ENCODE data around the gene HSD3B7.

Gene HSD3B7

DNA sequence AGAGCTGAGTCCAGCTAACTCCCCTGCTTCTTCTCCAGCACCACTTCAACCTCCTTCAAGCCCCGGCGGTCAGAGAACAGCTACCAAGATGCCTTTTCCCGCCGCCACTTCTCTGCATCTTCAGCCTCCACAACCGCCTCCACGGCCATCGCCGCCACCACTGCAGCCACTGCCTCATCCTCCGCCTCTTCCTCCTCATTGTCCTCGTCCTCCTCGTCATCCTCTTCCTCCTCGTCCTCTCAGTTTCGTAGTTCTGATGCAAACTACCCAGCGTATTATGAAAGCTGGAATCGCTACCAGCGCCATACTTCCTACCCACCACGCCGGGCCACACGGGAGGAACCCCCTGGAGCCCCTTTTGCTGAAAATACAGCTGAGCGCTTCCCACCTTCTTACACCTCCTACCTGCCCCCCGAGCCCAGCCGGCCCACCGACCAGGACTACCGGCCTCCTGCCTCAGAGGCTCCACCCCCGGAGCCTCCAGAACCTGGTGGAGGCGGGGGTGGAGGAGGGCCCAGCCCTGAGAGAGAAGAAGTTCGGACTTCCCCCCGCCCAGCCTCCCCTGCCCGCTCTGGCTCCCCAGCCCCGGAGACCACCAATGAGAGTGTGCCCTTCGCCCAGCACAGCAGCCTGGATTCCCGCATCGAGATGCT, 20.3 kb upstream of the HSD3B7 start:
- no peak for DNase-seq (ENCODE audit: extremely low read depth, low read depth)
- TF ChIP-seq, protein P1, sequence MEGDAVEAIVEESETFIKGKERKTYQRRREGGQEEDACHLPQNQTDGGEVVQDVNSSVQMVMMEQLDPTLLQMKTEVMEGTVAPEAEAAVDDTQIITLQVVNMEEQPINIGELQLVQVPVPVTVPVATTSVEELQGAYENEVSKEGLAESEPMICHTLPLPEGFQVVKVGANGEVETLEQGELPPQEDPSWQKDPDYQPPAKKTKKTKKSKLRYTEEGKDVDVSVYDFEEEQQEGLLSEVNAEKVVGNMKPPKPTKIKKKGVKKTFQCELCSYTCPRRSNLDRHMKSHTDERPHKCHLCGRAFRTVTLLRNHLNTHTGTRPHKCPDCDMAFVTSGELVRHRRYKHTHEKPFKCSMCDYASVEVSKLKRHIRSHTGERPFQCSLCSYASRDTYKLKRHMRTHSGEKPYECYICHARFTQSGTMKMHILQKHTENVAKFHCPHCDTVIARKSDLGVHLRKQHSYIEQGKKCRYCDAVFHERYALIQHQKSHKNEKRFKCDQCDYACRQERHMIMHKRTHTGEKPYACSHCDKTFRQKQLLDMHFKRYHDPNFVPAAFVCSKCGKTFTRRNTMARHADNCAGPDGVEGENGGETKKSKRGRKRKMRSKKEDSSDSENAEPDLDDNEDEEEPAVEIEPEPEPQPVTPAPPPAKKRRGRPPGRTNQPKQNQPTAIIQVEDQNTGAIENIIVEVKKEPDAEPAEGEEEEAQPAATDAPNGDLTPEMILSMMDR (IDR thresholded peaks at IDR 0.05; ENCODE audit: low read depth, low read length, missing control alignments), result no peak
- H3K4me3 ChIP-seq (replicated peaks; ENCODE audit: low read depth, low read length), result no peak overlapping the region

DNA sequence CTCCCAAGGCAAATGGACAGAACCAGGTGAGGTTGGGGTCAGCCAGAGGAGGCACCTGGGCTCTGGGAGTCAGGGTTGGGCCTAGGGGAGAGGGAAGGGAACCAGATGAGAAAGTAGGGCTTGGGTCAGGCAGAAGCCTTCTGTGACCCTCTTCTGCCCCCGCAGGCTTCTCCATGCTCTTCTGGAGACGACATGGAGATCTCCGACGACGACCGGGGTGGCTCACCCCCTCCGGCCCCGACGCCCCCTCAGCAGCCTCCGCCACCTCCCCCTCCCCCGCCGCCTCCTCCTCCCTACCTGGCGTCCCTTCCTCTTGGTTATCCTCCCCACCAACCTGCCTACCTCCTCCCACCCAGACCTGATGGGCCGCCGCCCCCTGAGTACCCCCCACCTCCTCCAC, 19.6 kb upstream of the HSD3B7 start:
- no peak for DNase-seq (ENCODE audit: extremely low read depth, low read depth)
- TF ChIP-seq, protein P1 (IDR thresholded peaks at IDR 0.05; ENCODE audit: low read depth, low read length, missing control alignments), result no peak
- H3K4me3 ChIP-seq (replicated peaks; ENCODE audit: low read depth, low read length), result no peak overlapping the region

DNA sequence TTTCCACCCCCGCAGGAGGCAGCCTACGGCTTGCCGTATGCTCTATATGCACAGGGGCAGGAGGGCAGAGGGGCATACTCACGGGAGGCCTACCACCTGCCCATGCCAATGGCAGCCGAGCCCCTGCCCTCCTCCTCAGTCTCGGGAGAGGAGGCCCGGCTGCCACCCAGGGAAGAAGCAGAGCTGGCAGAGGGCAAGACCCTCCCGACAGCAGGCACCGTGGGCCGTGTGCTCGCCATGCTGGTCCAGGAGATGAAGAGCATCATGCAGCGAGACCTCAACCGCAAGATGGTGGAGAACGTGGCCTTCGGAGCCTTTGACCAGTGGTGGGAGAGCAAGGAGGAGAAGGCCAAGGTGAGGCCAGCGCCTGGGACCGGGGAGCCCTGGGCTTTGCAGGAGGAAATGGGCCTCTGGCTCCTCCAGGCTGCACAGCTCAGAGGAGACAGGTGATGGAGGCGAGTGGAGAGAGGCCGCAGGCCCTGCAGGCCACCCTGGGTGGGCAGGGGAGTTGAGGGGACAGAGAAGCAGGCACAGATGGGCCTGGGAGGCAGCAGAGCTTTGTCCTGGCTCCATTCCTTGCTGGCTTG, 18.9 kb upstream of the HSD3B7 start:
- TF ChIP-seq, protein P1 (IDR thresholded peaks at IDR 0.05; ENCODE audit: low read depth, low read length, missing control alignments), result no peak
- DNase-seq (ENCODE audit: extremely low read depth, low read depth), result no peak
- H3K4me3 ChIP-seq (replicated peaks; ENCODE audit: low read depth, low read length), result no peak overlapping the region

DNA sequence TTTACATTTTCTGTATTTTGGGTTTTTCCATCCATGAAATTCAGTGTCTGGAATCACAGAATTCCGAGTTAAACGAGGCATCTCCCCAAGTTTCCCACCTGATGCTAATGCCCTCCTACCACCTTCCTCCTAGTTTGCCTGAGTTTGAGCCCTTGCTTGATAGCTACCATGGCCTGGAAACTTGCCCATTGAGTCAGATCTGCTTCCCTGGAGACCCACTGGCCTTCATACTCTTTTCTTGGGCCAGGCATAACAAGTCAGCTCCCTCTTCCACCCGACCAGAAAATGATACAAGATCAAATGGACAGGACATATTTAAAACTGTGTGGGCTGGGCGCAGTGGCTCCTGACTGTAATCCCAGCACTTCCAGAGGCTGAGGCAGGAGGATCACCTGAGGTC, 17.2 kb upstream of the HSD3B7 start:
- TF ChIP-seq, protein P1 (IDR thresholded peaks at IDR 0.05; ENCODE audit: low read depth, low read length, missing control alignments), result no peak

DNA sequence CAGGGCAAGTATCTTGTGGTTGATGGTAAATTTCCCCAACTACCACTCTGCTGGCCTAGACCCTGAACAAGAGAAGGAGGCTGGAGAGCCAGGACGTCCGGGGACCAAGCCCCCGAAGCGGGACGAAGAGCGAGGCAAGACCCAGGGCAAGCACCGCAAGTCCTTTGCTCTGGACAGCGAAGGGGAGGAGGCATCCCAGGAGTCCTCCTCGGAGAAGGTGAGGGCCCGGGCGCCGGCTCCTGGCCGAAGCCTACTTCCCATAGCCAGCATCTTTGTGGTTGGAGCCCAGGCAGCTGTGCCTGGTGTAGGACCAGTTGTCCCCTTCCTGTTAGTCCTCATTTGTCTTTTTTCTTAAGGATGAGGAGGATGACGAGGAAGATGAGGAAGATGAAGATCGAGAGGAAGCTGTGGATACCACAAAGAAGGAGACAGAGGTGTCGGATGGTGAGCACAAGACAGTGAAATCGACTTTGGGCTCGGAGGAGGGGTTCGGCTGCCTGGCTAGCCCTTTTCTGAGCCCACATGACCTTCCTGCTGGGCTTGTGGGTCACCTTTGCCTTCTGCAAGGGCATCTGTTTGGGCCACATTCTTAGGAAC, 15.7 kb upstream of the HSD3B7 start:
- TF ChIP-seq, protein P1 (IDR thresholded peaks at IDR 0.05; ENCODE audit: low read depth, low read length, missing control alignments), result no peak

More for the DNA sequence above, 17.2 kb upstream of the HSD3B7 start:
- DNase-seq (ENCODE audit: extremely low read depth, low read depth), result no peak
- no peak overlapping the region for H3K4me3 ChIP-seq (replicated peaks; ENCODE audit: low read depth, low read length)

DNA sequence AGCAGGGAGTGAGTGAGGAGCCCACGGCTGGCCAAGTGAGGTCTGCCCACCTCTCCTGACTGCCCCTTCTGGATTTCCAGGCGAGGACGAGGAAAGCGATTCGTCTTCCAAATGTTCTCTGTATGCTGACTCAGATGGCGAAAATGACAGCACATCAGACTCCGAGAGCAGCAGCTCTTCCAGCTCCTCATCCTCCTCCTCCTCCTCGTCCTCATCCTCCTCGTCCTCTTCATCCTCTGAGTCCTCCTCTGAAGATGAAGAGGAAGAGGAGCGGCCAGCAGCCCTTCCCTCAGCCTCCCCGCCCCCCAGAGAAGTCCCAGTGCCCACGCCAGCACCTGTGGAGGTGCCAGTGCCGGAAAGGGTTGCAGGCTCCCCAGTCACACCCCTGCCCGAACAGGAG, 13.7 kb upstream of the HSD3B7 start:
- DNase-seq (ENCODE audit: extremely low read depth, low read depth), result no peak
- TF ChIP-seq, protein P1 (IDR thresholded peaks at IDR 0.05; ENCODE audit: low read depth, low read length, missing control alignments), result no peak
- H3K4me3 ChIP-seq (replicated peaks; ENCODE audit: low read depth, low read length), result no peak overlapping the region

More for the DNA sequence above, 15.7 kb upstream of the HSD3B7 start:
- H3K4me3 ChIP-seq (replicated peaks; ENCODE audit: low read depth, low read length), result no peak overlapping the region
- DNase-seq (ENCODE audit: extremely low read depth, low read depth), result no peak

All from HFF-Myc (cell line).